Kidney (tissue), 14 donors: ENCODE measurements around the gene CHTOP. TPM values are rescaled to one million over a fixed set of nuclear protein-coding genes. Genes with fewer than 3 reads are reported as not detected.

Source experiments
- DNase-seq, 5 donors: peaks; one replicate each; pipeline ENCODE4 v3.0.0-alpha.2; 2013 to 2020
- FAIRE-seq: peaks from 2 replicates; lab custom pipeline; 2012; peaks lifted over from hg19 to GRCh38; lab: Jason Lieb, UNC
- H3K27ac ChIP-seq, 2 donors: one replicate each; pipeline ENCODE4 v1.7.0; 2013; ENCODE audit warnings: low read depth in 2 of 2, low read length in 2 of 2, inconsistent platforms in 1 of 2
- H3K27me3 ChIP-seq: one replicate; pipeline ENCODE4 v1.7.1; 2013; ENCODE audit warnings: low read length, inconsistent platforms; ENCODE audit not compliant: control insufficient read depth, insufficient read depth
- H3K36me3 ChIP-seq, 3 donors: one replicate each; pipeline versions ENCODE4 v1.7.0 to v1.7.1; 2013; ENCODE audit warnings: low read length in 3 of 3, control low read depth in 1 of 3, inconsistent platforms in 1 of 3; ENCODE audit not compliant: insufficient read depth in 3 of 3, control insufficient read depth in 2 of 3
- H3K4me1 ChIP-seq, 3 donors: one replicate each; pipeline versions ENCODE4 v1.7.0 to v1.7.1; 2013; ENCODE audit warnings: low read length in 3 of 3, inconsistent platforms in 1 of 3, low read depth in 1 of 3; ENCODE audit not compliant: control insufficient read depth in 2 of 3, insufficient read depth in 2 of 3
- H3K4me3 ChIP-seq, 3 donors: one replicate each; pipeline versions ENCODE4 v1.7.0 to v1.8.1; 2013; ENCODE audit warnings: low read length in 3 of 3, control low read depth in 1 of 3, inconsistent platforms in 1 of 3
- H3K9ac ChIP-seq, 3 donors: one replicate each; pipeline versions ENCODE4 v1.7.0 to v1.7.1; 2013; ENCODE audit warnings: low read length in 3 of 3, control low read depth in 1 of 3, inconsistent platforms in 1 of 3
- H3K9me3 ChIP-seq, 3 donors: one replicate each; pipeline versions ENCODE4 v1.7.0 to v1.7.1; 2013; ENCODE audit warnings: low read length in 3 of 3, control low read depth in 1 of 3, inconsistent platforms in 1 of 3; ENCODE audit not compliant: control insufficient read depth in 2 of 3, insufficient read depth in 1 of 3
- intact Hi-C: fragments of 100-400 bp; cut with DNase I; formaldehyde crosslinking; loops from one replicate; pipeline ENCODE4 v1.11.1; 2022
- polyA plus RNA-seq: library from polyadenylated mRNA; stranded (reverse); fragments of 350-450 nt; fragmentation: Illumina TruSeq; extraction: RNeasy Lipid Tissue Mini Kit (QIAGEN cat#74804); gene quantifications from one replicate; pipeline ENCODE4 v1.2.3, GENCODE V29; 2014; ENCODE audit warnings: low read depth, low replicate concordance; ENCODE audit not compliant: insufficient read depth
- total RNA-seq: library from RNA; stranded (reverse); fragmentation: NEBNext Ultra II Directional; extraction: Animal tissue kit (Norgen Biotek cat#: 25700); gene quantifications from one replicate; pipeline ENCODE4 v1.2.1, GENCODE V29; 2021
- TF ChIP-seq, protein P1 (sequence below): IDR thresholded peaks from 3 replicates; pipeline ENCODE4 v1.5.1; 2012; ENCODE audit warnings: mild to moderate bottlenecking, moderate library complexity, borderline replicate concordance; ENCODE audit not compliant: insufficient read depth; ENCODE audit errors: extremely low read depth
- donor health status: control.
- donor health status: control.
- donor health status: control.
- donor health status: control.
- donor health status: control.
- donor health status: DM: yes; HTN: yes; CAD: no.
- donor health status: Normal renal cell carcinoma (clear cell type).

The CHTOP gene
- total and polyA plus RNA-seq, 2 donors from 2014 or later = 71.1 to 83.6 TPM

DNA sequence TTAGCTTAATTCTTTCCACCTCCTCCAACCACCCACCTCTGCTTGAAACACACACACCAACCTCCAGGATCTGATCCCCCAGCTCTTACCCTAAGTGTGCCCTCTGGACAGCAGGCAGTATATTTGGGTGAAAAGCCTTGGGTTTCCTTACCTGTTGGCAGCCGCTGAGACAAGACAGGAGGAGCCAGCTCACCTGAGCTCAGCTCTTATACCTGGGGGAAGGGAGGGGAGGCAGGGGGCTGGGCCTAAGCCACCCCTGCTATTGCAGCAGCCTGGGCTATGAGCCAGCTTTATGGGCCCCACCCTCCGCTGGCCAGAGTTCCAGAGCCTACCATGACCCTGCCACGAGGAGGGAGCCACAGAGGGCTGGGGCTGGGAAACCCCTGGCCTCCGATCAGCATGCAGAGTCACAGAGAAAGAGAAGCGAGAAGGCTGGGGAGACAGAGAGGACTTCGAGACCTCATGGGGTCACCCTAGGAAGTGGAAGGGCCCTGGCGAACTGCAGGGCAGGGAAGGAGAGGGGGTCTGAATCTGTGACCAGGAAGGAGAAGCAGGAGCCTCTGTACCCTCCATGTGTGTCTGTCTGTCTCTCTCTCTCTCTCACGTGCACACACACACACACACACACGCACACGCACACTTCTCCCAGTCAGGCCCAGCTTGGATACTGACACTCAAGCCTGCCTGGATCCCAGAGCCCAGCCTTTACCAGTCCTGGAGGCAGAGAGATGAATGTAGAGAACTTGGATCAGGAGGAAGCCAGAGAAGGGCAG is 17.5 kb upstream of the CHTOP start, which contains the start of gene S100A14:
Gene S100A14 (minus strand): TSS at position 182 of the 773 bp plus-strand sequence. CDS start 467 bp downstream, outside the sequence.
- intact Hi-C loops = no loop called here
- Histone ChIP-seq H3K4me1 (peaks cover 5 to 14% (median 8%) of the 10 kb centered on the region in 3 donors), H3K27ac (peak within 1 kb of the TSS; percentile 26 to 41), H3K9me3 (no peaks in the 10 kb centered on the region), H3K36me3 (no peaks in the 10 kb centered on the region), H3K9ac (peak within 1 kb of the TSS in 2 of 3 donors; percentile 8 to 37), H3K4me3 (no peak within 1 kb of the TSS), H3K27me3 (no peaks in the 10 kb centered on the region)
- DNase-seq = peak in 1 of 5 donors; percentile 94
- no peak for FAIRE-seq
- TF ChIP-seq, protein P1, sequence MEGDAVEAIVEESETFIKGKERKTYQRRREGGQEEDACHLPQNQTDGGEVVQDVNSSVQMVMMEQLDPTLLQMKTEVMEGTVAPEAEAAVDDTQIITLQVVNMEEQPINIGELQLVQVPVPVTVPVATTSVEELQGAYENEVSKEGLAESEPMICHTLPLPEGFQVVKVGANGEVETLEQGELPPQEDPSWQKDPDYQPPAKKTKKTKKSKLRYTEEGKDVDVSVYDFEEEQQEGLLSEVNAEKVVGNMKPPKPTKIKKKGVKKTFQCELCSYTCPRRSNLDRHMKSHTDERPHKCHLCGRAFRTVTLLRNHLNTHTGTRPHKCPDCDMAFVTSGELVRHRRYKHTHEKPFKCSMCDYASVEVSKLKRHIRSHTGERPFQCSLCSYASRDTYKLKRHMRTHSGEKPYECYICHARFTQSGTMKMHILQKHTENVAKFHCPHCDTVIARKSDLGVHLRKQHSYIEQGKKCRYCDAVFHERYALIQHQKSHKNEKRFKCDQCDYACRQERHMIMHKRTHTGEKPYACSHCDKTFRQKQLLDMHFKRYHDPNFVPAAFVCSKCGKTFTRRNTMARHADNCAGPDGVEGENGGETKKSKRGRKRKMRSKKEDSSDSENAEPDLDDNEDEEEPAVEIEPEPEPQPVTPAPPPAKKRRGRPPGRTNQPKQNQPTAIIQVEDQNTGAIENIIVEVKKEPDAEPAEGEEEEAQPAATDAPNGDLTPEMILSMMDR = no peak

DNA sequence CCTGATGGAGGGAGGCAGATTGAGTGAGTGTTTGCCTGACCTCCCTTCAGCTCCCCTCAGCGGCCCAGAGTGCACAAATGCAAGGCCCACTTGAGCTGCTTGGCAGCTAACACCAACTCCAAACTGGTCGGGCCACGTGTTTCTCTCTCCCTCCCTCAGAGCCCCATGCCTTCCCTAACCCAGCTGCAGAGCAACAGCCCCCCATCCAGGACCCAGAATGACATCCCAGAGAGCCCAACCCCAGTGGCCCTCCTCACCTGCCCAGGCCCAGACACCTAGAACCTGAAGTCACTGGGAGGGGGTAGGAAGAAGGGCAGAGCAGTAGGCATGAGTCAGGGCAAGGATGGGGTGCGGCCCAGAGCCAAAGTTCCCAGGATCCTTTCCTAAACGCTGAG is 17.0 kb upstream of the CHTOP start:
- no peak for FAIRE-seq
- Histone ChIP-seq H3K27me3 (no peaks in the 10 kb centered on the region), H3K9ac (peak overlapping the region in 1 of 3 donors; percentile 37), H3K9me3 (no peaks in the 10 kb centered on the region), H3K36me3 (no peaks in the 10 kb centered on the region), H3K4me1 (peaks cover 2 to 10% (median 6%) of the 10 kb centered on the region in 3 donors), H3K4me3 (no peak overlapping the region), H3K27ac (peak overlapping the region; percentile 9 to 41)
- TF ChIP-seq, protein P1 = no peak
- intact Hi-C loops = no loop called here
- DNase-seq = peak in 1 of 5 donors; percentile 66

DNA sequence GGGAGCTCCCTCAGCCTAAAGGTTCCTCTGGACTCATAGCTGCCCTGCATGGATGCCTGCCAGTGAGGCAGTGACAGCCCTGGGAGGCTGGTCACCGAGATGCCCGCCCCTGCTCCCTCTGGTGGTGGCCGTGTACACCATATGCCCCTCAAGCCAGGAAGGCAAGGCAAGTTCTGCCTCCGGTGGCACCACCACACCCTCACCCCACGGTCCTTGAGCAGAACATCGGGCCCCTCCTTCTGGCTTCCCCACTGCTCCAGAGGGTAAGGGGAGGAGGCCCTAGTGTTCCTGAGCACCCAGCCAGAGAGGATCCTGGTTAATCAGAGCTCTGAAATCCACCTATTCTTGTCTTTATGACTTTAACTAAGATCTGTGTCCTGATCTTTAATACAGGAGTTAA is 16.2 kb upstream of the CHTOP start:
- intact Hi-C loops = no loop called here
- H3K9me3 ChIP-seq = no peaks in the 10 kb centered on the region
- no peaks in the 10 kb centered on the region for H3K27me3 ChIP-seq
- H3K9ac ChIP-seq = no peak overlapping the region
- H3K36me3 ChIP-seq = no peaks in the 10 kb centered on the region
- TF ChIP-seq, protein P1 = peak; percentile 83
- peaks cover 2 to 10% (median 6%) of the 10 kb centered on the region in 3 donors for H3K4me1 ChIP-seq
- DNase-seq (peak in 3 of 5 donors; percentile 66 to 93 (median 80)), FAIRE-seq (no peak)
- no peak overlapping the region for H3K27ac ChIP-seq
- no peak overlapping the region for H3K4me3 ChIP-seq
